Measurements from ENCODE around the gene GRIK1.
"Not testable (repeated sequence)": the region's sequence is repeated elsewhere in the genome, so short reads cannot be mapped to it uniquely, and the experiment has no call there.

Gene GRIK1

GRCh38 chr21:29606613-29607012, 333.2 kb downstream of the GRIK1 start:
- DNase-seq (ENCODE audit: low spot score), result no peak

GRCh38 chr21:29605219-29605618, 334.6 kb downstream of the GRIK1 start:
- not testable (repeated sequence) for DNase-seq (ENCODE audit: low spot score)

GRCh38 chr21:29604076-29604475, 335.7 kb downstream of the GRIK1 start:
- DNase-seq (ENCODE audit: low spot score), result no peak

- DNase-seq (ENCODE audit: low spot score), result no peak
Measured at GRCh38 chr21:29601047-29601446, 338.7 kb downstream of the GRIK1 start.

GRCh38 chr21:29586696-29587095, 353.1 kb downstream of the GRIK1 start:
- DNase-seq (ENCODE audit: low spot score), result no peak

- DNase-seq (ENCODE audit: low spot score), result no peak
Measured at GRCh38 chr21:29585462-29585861, 354.3 kb downstream of the GRIK1 start.

- DNase-seq (ENCODE audit: low spot score), result no peak
Measured at GRCh38 chr21:29583424-29583924, 356.3 kb downstream of the GRIK1 start.

- no peak for DNase-seq (ENCODE audit: low spot score)
Measured at GRCh38 chr21:29582855-29583254, 356.9 kb downstream of the GRIK1 start.

- DNase-seq (ENCODE audit: low spot score), result no peak
Measured at GRCh38 chr21:29581393-29581792, 358.4 kb downstream of the GRIK1 start.

GRCh38 chr21:29580732-29581285, 359.0 kb downstream of the GRIK1 start:
- DNase-seq (ENCODE audit: low spot score), result no peak

GRCh38 chr21:29578306-29578705, 361.5 kb downstream of the GRIK1 start:
- peak; percentile 51 for DNase-seq (ENCODE audit: low spot score)

GRCh38 chr21:29571949-29572348, 367.8 kb downstream of the GRIK1 start:
- DNase-seq (ENCODE audit: low spot score), result peak; percentile 50

- DNase-seq (ENCODE audit: low spot score), result no peak
Measured at GRCh38 chr21:29568020-29568697, 371.6 kb downstream of the GRIK1 start.

- no peak for DNase-seq (ENCODE audit: low spot score)
Measured at GRCh38 chr21:29557931-29558725, 381.7 kb downstream of the GRIK1 start.

GRCh38 chr21:29557200-29557599, 382.6 kb downstream of the GRIK1 start:
- DNase-seq (ENCODE audit: low spot score), result no peak

GRCh38 chr21:29555601-29556000, 384.2 kb downstream of the GRIK1 start:
- DNase-seq (ENCODE audit: low spot score), result no peak

GRCh38 chr21:29550205-29550604, 389.6 kb downstream of the GRIK1 start:
- DNase-seq (ENCODE audit: low spot score), result no peak

GRCh38 chr21:29549614-29550013, 390.2 kb downstream of the GRIK1 start:
- no peak for DNase-seq (ENCODE audit: low spot score)

- no peak for DNase-seq (ENCODE audit: low spot score)
Measured at GRCh38 chr21:29547998-29548397, 391.8 kb downstream of the GRIK1 start.

GRCh38 chr21:29546071-29546470, 393.7 kb downstream of the GRIK1 start:
- DNase-seq (ENCODE audit: low spot score), result no peak

- DNase-seq (ENCODE audit: low spot score), result no peak
Measured at GRCh38 chr21:29540289-29540688, 399.5 kb downstream of the GRIK1 start.

- DNase-seq (ENCODE audit: low spot score), result no peak
Measured at GRCh38 chr21:29538115-29538514, 401.7 kb downstream of the GRIK1 start.

GRCh38 chr21:29534448-29534847, 405.3 kb downstream of the GRIK1 start:
- DNase-seq (ENCODE audit: low spot score), result no peak
